22Rv1 (cell line): ENCODE measurements around the gene ZNF587.

Experiments used
- CTCF ChIP-seq: fragments of 450-650 bp; IDR thresholded peaks from 2 replicates; pipeline ENCODE4 v1.5.1; 2017; ENCODE audit warnings: mild to moderate bottlenecking
- ZFX ChIP-seq: fragments of 450-650 bp; IDR thresholded peaks from 2 replicates; pipeline ENCODE4 v1.6.1; 2017; ENCODE audit warnings: antibody characterized with exemption, borderline replicate concordance

GRCh38 chr19:57803265-57803593 is 46.4 kb upstream of the ZNF587 start:
- TF ChIP-seq CTCF, result no peak
- TF ChIP-seq ZFX, result no peak
